ENCODE measurements around the gene MBOAT1.
"Not testable (repeated sequence)": the region's sequence is repeated elsewhere in the genome, so short reads cannot be mapped to it uniquely, and the experiment has no call there.

The MBOAT1 gene

DNA sequence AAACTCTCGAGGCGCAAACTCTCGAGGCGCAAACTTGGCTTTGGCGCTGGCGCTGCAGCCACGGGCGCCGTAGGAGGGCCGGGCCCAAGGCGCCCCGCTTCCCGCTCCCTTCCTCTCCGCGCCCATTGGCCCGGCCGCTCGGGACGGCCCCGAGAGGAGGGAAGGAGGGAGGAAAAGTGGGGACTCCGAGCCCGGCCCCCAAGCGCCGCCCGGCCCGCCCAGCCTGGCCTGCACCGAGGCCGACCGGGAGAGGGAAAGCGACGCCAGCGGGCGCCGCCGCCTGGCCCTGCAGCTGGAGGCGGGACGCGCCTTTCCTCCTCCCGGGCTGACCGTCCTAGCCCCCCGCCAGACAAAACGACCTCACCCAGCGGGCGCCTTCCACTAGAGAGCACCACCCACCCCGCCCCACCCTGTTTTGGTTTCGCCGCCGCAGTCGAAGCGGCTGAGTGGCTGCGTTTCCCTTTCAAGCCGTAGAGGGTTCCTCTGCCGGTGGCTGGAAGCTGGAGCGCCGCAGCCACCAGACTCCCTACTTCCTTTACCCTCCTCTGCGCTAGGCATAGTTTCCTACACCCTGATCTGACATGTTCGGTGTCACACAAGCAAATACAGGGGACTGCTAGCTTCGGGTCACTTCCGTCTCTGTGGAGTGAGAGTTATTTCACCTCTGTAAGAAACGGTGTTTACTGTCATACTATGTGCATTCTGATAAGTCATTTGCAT, at the start of gene MBOAT1:
TSS of gene MBOAT1 (minus strand) at position 78 of the 720 bp plus-strand sequence. CDS start 235 bp downstream, outside the sequence.
- DNase-seq: peak; percentile 93

- DNase-seq: no peak
Measured at GRCh38 chr6:20261685-20262084, 49.4 kb upstream of the MBOAT1 start.

DNA sequence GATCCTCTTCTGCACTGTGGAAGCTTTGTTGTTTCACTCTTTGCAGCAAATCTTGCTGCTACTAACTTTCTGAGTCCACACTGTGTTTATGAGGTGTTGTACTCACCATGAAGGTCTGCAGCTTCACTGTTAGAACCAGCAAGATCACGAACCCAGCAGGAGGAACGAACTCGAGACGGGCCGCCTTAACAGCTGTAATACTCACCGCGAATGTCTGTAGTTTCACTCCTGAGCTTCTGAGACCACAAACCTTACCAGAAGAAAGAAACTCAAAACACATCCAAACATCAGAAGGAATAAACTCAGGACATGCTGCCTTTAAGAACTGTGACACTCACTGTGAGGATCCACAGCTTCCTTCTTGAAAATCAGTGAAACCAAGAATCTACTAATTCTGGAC, 48.1 kb upstream of the MBOAT1 start:
- DNase-seq: no peak

- no peak for DNase-seq
Measured at GRCh38 chr6:20259316-20260049, 47.2 kb upstream of the MBOAT1 start.

- no peak for DNase-seq
Measured at GRCh38 chr6:20255428-20255827, 43.2 kb upstream of the MBOAT1 start.

GRCh38 chr6:20254295-20254694, 42.0 kb upstream of the MBOAT1 start:
- no peak for DNase-seq

DNA sequence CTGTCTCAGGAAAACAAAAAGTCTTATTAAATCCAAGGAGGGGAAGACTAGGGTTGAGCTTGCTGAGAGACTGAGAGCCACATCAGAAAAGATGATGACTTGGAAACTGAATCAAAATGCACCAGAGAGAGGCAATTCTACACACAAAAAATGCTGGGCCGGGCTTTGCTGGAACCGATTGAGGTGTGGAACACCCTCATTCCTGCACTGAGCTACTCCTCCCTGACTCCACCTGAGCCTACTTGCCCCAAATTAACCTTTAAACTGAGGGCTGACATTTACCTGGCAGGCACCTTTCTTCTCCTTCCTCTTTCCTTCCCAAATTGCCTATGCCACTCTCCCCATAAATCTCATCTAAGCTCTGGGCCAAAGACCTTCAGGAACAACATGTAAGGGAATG, 40.8 kb upstream of the MBOAT1 start:
- DNase-seq: no peak

GRCh38 chr6:20252311-20252710, 40.0 kb upstream of the MBOAT1 start:
- DNase-seq: no peak

GRCh38 chr6:20251525-20251924, 39.3 kb upstream of the MBOAT1 start:
- no peak for DNase-seq

- no peak for DNase-seq
Measured at GRCh38 chr6:20246125-20246524, 33.9 kb upstream of the MBOAT1 start.

DNA sequence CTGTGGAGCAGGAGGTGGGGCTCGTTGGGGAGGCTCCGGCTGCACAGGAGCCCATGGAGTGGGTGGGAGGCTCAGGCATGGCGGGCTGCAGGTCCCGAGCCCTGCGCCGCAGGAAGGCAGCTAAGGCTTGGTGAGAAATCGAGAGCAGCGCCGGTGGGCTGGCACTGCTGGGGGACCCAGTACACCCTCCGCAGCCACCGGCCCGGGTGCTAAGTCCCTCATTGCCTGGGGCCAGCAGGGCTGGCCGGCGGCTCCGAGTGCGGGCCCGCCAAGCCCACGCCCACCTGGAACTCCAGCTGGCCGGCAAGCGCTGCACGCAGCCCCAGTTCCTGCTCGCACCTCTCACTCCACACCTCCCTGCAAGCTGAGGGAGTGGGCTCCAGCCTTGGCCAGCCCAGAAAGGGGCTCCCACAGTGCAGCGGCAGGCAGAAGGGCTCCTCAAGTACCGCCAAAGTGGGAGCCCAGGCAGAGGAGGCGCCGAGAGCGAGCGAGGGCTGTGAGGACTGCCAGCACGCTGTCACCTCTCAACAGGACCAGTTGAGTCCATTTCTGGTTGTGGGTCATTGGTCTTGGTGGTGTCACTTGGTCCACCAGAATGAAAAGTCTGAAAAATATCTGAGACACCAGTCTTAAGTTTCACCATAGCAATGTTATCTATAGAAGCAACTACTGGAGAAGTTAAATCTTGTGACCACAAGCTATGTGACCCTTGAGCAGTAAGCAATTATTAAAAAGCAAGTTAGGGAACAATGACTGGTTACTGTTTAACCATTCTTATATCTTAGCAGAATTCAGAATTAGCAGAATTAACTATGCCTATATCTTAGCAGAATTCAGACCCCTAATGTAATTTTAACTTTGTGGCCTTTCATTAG, 32.8 kb upstream of the MBOAT1 start:
- DNase-seq: not testable (repeated sequence)

GRCh38 chr6:20243288-20243687, 31.0 kb upstream of the MBOAT1 start:
- no peak for DNase-seq

DNA sequence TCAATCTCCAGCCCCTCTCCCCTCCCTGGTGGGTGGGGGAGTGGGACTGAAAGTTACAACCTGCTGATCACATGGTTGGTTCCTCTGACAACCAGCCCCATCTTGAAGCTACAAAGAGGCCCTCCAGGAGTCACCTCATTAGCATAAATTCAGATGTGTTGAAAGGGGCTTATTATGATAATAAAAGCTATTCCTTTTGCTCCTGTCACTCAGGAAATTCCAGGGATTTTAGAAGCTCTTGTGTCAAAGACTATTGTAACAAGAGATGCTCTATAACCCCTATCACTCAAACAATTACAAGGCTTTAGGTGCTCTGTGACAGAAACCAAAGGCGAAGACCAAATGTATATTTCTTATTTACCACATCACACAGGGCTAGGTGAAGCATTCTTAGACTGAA, 30.1 kb upstream of the MBOAT1 start:
- no peak for DNase-seq

- DNase-seq: no peak
Measured at GRCh38 chr6:20241102-20241501, 28.8 kb upstream of the MBOAT1 start.

GRCh38 chr6:20238688-20239587, 26.7 kb upstream of the MBOAT1 start:
- DNase-seq: no peak

DNA sequence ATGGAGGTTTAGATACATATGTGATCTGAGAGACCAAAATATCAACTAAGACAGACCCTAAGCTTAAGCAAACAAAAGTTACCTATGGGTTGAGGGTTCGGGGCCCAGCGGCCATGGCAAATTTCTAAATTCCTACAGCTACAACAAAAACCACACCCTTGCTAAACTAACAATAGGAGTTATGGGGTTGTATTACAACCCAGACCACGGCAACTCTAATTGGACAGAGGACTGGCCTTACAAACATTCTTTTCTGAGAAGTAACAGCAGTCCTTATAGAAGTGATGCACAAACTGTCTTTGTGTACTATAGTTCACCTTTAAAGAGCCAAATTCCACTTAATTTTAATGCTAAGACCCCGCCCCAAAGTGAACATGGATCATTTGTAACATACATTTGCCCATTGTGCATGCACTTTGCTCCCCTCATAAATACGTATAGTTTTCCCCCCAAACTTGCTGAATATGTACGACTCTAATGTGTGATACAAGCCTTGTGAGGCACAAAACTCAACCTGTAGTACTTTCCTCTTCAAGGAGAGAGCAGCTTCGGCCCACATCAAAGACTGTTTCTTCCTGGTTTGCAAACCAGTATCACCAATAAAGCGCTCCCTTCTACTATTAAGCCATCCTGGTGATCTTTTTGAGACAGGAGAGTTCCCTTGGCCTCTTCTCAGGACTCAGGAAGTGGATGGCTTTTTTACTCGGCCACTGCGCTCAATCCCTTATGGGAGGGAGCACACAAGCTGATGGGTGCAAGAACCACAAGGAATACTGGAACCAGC, 25.6 kb upstream of the MBOAT1 start:
- DNase-seq: no peak

GRCh38 chr6:20236909-20237600, 24.8 kb upstream of the MBOAT1 start:
- no peak for DNase-seq

- DNase-seq: no peak
Measured at GRCh38 chr6:20236344-20236743, 24.1 kb upstream of the MBOAT1 start.

DNA sequence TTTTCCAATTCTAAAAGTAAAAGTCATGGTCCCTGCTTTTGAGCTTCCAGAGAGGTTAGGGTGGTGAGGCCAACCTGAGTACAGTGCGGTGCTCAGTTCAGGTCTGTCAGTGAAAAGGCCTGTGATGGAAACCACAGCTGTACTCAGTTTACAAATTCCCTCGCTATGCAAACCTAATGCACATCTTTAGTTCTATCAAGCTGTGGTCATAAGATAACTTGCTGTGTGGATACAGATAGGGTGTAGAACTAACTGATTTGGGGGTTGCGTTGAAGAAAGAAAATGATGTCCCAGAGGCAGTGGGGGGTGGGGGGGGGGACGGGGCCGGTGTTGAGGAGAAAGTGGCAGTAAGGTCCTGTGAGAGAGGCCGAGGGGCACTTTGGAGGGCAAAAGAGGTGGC, 22.8 kb upstream of the MBOAT1 start:
- DNase-seq: no peak

DNA sequence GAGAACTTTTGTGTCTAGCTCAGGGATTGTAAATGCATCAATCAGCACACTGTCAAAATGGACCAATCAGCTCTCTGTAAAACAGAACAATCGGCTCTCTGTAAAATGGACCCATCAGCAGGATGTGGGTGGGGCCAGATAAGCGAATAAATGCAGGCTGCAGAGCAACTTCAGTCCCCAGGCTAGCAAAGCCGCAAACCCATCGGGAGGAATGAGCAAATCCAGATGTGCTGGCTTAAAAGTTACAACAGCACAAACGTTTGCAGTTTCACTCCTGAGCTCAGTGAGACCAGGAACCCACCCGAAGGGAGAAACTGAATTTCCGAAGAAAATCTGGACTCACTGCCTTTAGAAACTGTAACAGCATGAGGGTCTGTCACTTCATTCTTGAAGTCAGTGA, 21.9 kb upstream of the MBOAT1 start:
- DNase-seq: no peak

Measured in GDM1 (cell line).